ENCODE measurements around the gene MRPS26. TPM values are rescaled to one million over a fixed set of nuclear protein-coding genes. Genes with fewer than 3 reads are reported as not detected.
"Not testable (repeated sequence)": the region's sequence is repeated elsewhere in the genome, so short reads cannot be mapped to it uniquely, and the experiment has no call there.

MRPS26 gene
- total RNA-seq = 57.5 TPM
- long read RNA-seq, transcript MRPS26-201 (4 exons, 1,127 nt) = major isoform, 129 of 145 reads
- long read RNA-seq, partial matches to known transcripts = 11 of 145 reads
- long read RNA-seq, other reads (novel, unspliced or antisense) = 5 of 145 reads

- DNase-seq = peak; percentile 96
- peak; percentile 95 for ATAC-seq
- intact Hi-C loops (cut with micrococcal nuclease) = no loop called here
These were observed at the start of gene MRPS26 for GRCh38 chr20:3045816-3046676. Gene MRPS26 (plus strand): TSS chr20:3046052. CDS start chr20:3046069, 17 bp downstream.

GRCh38 chr20:2998728-2999127 is 47.1 kb upstream of the MRPS26 start:
- no peak for ATAC-seq
- no peak for DNase-seq
- intact Hi-C loops (cut with micrococcal nuclease) = no loop called here

- DNase-seq (no peak), ATAC-seq (peak; percentile 74)
- intact Hi-C loops (cut with micrococcal nuclease) = no loop called here
These were observed 44.9 kb upstream of the MRPS26 start for GRCh38 chr20:3000852-3001523.

- DNase-seq = no peak
- intact Hi-C loops (cut with micrococcal nuclease) = no loop called here
- no peak for ATAC-seq
These were observed 42.4 kb upstream of the MRPS26 start for GRCh38 chr20:3003416-3003815.

- intact Hi-C loops (cut with micrococcal nuclease) = no loop called here
- no peak for ATAC-seq
- DNase-seq = no peak
These were observed 34.7 kb upstream of the MRPS26 start for GRCh38 chr20:3010985-3011723.

GRCh38 chr20:3011752-3012151 is 34.1 kb upstream of the MRPS26 start:
- ATAC-seq = no peak
- intact Hi-C loops (cut with micrococcal nuclease) = no loop called here
- DNase-seq = no peak

GRCh38 chr20:3013771-3014170 is 32.1 kb upstream of the MRPS26 start:
- ATAC-seq (no peak), DNase-seq (no peak)
- intact Hi-C loops (cut with micrococcal nuclease) = no loop called here

- no peak for ATAC-seq
- DNase-seq = no peak
- intact Hi-C loops (cut with micrococcal nuclease) = no loop called here
These were observed 31.7 kb upstream of the MRPS26 start for GRCh38 chr20:3014179-3014578.

- intact Hi-C loops (cut with micrococcal nuclease) = no loop called here
- no peak for ATAC-seq
- DNase-seq = no peak
These were observed 31.2 kb upstream of the MRPS26 start for GRCh38 chr20:3014662-3015061.

- ATAC-seq; intact Hi-C loops (cut with micrococcal nuclease); DNase-seq: not testable (repeated sequence)
These were observed 30.6 kb upstream of the MRPS26 start for GRCh38 chr20:3015302-3015701.

- no peak for DNase-seq
- intact Hi-C loops (cut with micrococcal nuclease) = no loop called here
- ATAC-seq = no peak
These were observed 24.5 kb upstream of the MRPS26 start for GRCh38 chr20:3021327-3021726.

- ATAC-seq (no peak), DNase-seq (no peak)
- intact Hi-C loops (cut with micrococcal nuclease) = no loop called here
These were observed 24.1 kb upstream of the MRPS26 start for GRCh38 chr20:3021777-3022176.

GRCh38 chr20:3022559-3023490 is 23.0 kb upstream of the MRPS26 start:
- DNase-seq; ATAC-seq; intact Hi-C loops (cut with micrococcal nuclease): not testable (repeated sequence)

- ATAC-seq = no peak
- intact Hi-C loops (cut with micrococcal nuclease) = no loop called here
- DNase-seq = no peak
These were observed 17.9 kb upstream of the MRPS26 start for GRCh38 chr20:3027987-3028386.

- intact Hi-C loops (cut with micrococcal nuclease) = no loop called here
- DNase-seq (no peak), ATAC-seq (no peak)
These were observed 14.2 kb upstream of the MRPS26 start for GRCh38 chr20:3031524-3032147.

- peak; percentile 45 for ATAC-seq
- intact Hi-C loops (cut with micrococcal nuclease) = no loop called here
- peak; percentile 52 for DNase-seq
These were observed 13.2 kb upstream of the MRPS26 start for GRCh38 chr20:3032624-3033023.

- intact Hi-C loops (cut with micrococcal nuclease) = no loop called here
- DNase-seq (no peak), ATAC-seq (no peak)
These were observed 8.2 kb upstream of the MRPS26 start for GRCh38 chr20:3037654-3038053.

- DNase-seq (no peak), ATAC-seq (no peak)
- intact Hi-C loops (cut with micrococcal nuclease) = no loop called here
These were observed 7.4 kb upstream of the MRPS26 start for GRCh38 chr20:3038454-3038853.
